MV-4-11 (cell line): ENCODE data around the gene TMEM250.

Source experiments
- DNase-seq: peaks from one replicate; lab custom pipeline; 2025; lab: John Stamatoyannopoulos, UW

TMEM250 gene

GRCh38 chr9:136132512-136133050 lies 13.9 kb upstream of the TMEM250 start:
- DNase-seq = no peak

- no peak for DNase-seq
These were observed 13.2 kb upstream of the TMEM250 start for GRCh38 chr9:136131629-136132511.

GRCh38 chr9:136129176-136129575 lies 10.5 kb upstream of the TMEM250 start:
- no peak for DNase-seq

GRCh38 chr9:136128436-136128835 lies 9.8 kb upstream of the TMEM250 start:
- no peak for DNase-seq

- DNase-seq = no peak
These were observed 8.6 kb upstream of the TMEM250 start for GRCh38 chr9:136127313-136127712.

- DNase-seq = no peak
These were observed 6.5 kb upstream of the TMEM250 start for GRCh38 chr9:136124976-136125692.

- DNase-seq = peak; percentile 48
These were observed 4.0 kb upstream of the TMEM250 start for GRCh38 chr9:136122425-136123383.

- DNase-seq = no peak
These were observed 3.1 kb upstream of the TMEM250 start for GRCh38 chr9:136121801-136122200.

GRCh38 chr9:136120438-136120844 lies 1.8 kb upstream of the TMEM250 start:
- no peak for DNase-seq

GRCh38 chr9:136119883-136120393 lies 1.3 kb upstream of the TMEM250 start:
- no peak for DNase-seq

- DNase-seq = no peak
These were observed 597 bp upstream of the TMEM250 start for GRCh38 chr9:136119061-136119882.

- DNase-seq = no peak
These were observed 757 bp downstream of the TMEM250 start for GRCh38 chr9:136117916-136118319.

GRCh38 chr9:136117291-136117915 lies 1.3 kb downstream of the TMEM250 start:
- DNase-seq = peak; percentile 19

GRCh38 chr9:136116360-136117098 lies 2.1 kb downstream of the TMEM250 start:
- DNase-seq = no peak

GRCh38 chr9:136115641-136116359 lies 2.9 kb downstream of the TMEM250 start:
- DNase-seq = no peak

- DNase-seq = no peak
These were observed 3.5 kb downstream of the TMEM250 start for GRCh38 chr9:136115206-136115605.

GRCh38 chr9:136114610-136115009 lies 4.1 kb downstream of the TMEM250 start:
- DNase-seq = no peak

GRCh38 chr9:136112541-136112940 lies 6.1 kb downstream of the TMEM250 start:
- no peak for DNase-seq

GRCh38 chr9:136111910-136112309 lies 6.8 kb downstream of the TMEM250 start:
- DNase-seq = no peak
